ENCODE results near the gene IGFBP3. TPM values are rescaled to one million over a fixed set of nuclear protein-coding genes. Genes with fewer than 3 reads are reported as not detected.

Gene IGFBP3
- total RNA-seq, 2 experiments from 2014 or later: 0.82 to 1.3 TPM

DNA sequence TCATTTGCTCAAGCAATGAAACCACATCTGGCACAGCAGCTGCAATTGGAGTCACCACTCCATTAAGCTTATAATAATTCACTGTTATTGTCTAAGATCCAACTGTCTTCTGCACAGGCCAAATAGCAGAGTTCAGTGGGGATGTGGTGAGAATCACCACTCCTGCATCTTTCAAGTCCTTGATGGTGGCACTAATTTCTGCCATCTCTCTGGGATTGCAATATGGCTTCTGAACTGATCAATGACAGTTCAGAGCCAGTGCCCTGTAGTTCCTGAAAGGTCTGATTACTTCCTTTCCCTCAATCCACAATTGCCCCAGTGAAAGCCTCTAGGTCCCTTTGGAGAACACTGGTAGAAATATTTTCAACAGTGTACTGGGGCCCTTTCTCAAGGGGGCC, 26.4 kb downstream of the IGFBP3 start:
- ChIA-PET CTCF (no interaction called here), POLR2A (no interaction called here)

- CTCF ChIA-PET: no interaction called here
- POLR2A ChIA-PET: no interaction called here
These were observed 26.9 kb downstream of the IGFBP3 start for GRCh38 chr7:45893996-45894664.

GRCh38 chr7:45893374-45893995, 27.6 kb downstream of the IGFBP3 start:
- CTCF ChIA-PET: no interaction called here
- POLR2A ChIA-PET: no interaction called here

- ChIA-PET CTCF (no interaction called here), POLR2A (no interaction called here)
These were observed 28.6 kb downstream of the IGFBP3 start for GRCh38 chr7:45892407-45893035.

DNA sequence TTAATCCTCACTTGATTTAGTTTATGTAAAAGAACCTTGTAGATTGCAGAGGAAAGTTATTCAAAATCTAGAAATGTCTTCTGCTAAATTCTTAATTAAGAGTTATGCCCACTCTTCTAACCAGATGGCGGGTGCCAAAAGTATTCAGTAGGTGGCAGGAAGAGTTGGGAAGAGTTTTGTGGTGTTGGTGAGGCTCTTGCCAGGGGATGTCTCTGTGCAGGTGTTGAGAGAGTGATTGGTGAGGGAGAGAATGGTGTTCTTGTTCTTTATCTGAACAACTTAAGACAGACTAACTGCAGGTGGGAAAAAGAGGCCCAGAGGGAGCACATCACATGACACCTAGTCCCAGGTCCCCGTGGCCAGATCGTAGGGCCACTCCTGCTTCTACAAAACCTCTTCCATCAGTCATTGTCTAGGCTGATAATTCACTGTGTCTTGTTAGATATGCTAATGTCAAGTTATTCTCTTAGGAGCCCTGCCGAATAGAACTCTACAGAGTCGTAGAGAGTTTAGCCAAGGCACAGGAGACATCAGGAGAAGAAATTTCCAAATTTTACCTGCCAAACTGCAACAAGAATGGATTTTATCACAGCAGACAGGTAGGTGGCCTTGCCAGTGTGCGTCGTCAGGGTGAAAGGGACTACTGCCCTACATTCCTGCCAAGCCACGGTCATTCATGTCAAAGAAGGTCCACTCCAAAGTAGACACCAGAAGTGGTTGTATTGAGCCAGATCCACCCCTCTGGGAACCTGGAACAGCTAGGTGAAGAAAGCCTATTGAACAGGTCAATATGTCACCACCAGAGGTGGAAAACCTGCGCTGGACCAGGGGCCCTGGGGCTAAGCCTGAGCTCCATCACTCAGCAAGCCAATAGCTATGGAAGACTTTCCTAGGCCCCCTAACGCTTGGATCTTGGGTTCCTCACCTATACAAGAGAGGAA, 29.3 kb downstream of the IGFBP3 start:
- CTCF ChIA-PET: no interaction called here
- POLR2A ChIA-PET: no interaction called here

GRCh38 chr7:45890902-45891461, 30.1 kb downstream of the IGFBP3 start:
- POLR2A ChIA-PET: no interaction called here
- CTCF ChIA-PET: interaction anchor here (1.0 kb wide), 1 partner anchor 26 kb away, joined by 3 read pairs; no protein-coding TSS in a partner anchor

GRCh38 chr7:45890125-45890901, 30.8 kb downstream of the IGFBP3 start:
- CTCF ChIA-PET: interaction anchor here (1.0 kb wide), 1 partner anchor 27 kb away, joined by 3 read pairs; no protein-coding TSS in a partner anchor
- POLR2A ChIA-PET: no interaction called here

DNA sequence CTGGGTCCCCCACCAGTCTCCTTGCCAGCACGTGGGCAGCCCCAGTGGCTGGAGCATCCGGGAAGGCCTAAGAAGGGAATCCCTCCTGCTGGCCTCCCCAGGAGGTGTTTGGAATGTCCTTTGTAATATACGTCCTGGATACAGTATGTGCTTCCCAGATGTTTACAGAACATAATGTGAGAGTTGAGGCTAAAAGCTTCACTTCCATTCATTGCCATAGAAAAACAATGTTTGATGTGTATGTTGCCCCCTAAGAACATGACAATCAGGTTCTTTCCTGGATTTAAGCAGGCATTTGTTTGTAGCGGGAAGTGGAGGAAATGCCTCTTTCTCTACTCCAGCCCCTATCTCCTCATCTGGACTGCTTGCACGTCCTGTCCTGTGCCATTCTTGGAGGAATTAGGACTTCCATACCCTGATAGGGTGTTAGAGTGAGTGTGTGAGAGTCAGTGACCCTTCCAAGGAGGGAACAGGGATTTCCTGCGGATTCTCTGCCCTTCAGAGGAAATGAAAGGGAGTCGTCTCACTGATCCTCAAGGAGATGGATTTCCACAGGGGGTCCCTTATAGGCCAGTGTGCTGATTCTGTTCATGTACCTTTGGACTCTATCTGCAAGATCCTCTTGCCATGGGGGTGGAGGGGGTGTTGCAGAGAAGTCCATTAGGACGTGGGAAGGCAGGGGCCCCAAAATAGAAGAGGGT, 31.6 kb downstream of the IGFBP3 start:
- CTCF ChIA-PET: interaction anchor here (1.0 kb wide), 1 partner anchor 28 kb away, joined by 3 read pairs; no protein-coding TSS in a partner anchor
- POLR2A ChIA-PET: no interaction called here

DNA sequence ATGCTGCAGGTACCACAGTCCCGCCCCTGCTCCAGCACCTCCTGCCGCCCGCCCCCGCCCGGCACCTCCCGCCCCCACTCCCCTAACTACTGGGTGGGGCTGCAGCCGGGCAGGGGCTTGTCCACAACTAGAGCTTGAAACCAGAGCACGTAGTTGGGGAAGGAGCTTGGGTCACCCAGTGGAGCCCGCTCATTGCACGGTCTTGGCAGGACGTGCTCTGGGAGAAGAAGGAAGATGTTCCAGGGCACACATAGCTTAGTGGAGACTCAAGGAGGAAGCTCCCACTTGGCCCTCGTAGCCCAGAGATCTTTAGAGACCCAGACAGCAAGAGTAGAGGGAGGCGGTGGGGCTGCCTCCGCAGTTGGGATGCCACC, 32.1 kb downstream of the IGFBP3 start:
- POLR2A ChIA-PET: no interaction called here
- CTCF ChIA-PET: no interaction called here

DNA sequence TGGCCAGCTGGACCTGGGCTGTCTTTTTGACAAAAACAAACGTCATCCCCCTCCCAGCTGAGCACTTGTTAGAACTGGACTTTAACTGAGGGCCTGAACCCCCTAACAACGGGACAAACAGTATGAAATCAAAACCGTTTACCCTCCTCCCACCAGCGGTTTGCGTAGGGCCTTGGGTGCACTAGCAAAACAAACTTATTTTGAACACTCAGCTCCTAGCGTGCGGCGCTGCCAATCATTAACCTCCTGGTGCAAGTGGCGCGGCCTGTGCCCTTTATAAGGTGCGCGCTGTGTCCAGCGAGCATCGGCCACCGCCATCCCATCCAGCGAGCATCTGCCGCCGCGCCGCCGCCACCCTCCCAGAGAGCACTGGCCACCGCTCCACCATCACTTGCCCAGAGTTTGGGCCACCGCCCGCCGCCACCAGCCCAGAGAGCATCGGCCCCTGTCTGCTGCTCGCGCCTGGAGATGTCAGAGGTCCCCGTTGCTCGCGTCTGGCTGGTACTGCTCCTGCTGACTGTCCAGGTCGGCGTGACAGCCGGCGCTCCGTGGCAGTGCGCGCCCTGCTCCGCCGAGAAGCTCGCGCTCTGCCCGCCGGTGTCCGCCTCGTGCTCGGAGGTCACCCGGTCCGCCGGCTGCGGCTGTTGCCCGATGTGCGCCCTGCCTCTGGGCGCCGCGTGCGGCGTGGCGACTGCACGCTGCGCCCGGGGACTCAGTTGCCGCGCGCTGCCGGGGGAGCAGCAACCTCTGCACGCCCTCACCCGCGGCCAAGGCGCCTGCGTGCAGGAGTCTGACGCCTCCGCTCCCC, 32.7 kb downstream of the IGFBP3 start, which contains the start of gene IGFBP1:
IGFBP1 (plus strand) TSS at position 304 of the 808 bp plus-strand sequence; CDS start at position 469, 165 bp downstream.
- ChIA-PET POLR2A (no interaction called here), CTCF (no interaction called here)

- ChIA-PET CTCF (no interaction called here), POLR2A (no interaction called here)
These were observed 34.0 kb downstream of the IGFBP3 start for GRCh38 chr7:45886931-45887667.

- ChIA-PET CTCF (no interaction called here), POLR2A (no interaction called here)
These were observed 35.7 kb downstream of the IGFBP3 start for GRCh38 chr7:45885264-45885882.

DNA sequence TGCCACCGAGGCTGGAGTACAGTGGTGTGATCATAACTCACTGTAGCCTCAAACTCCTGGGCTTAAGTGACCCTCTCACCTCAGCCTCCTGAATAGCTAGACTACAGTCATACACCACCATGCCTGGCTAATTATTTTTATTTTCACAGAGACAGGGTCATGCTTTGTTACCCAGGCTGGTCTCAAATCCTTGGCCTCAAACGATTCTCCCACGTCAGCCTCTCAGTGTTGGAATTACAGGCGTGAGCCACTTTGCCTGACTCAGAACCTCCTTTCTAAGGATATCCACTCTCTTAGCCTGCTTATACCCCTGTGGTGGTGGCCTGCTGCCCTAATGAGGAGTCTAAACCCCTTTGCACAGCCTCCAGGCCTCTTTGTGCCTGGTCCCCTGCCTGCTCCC, 36.9 kb downstream of the IGFBP3 start:
- CTCF ChIA-PET: no interaction called here
- POLR2A ChIA-PET: no interaction called here

GRCh38 chr7:45882465-45882810, 38.6 kb downstream of the IGFBP3 start:
- POLR2A ChIA-PET: no interaction called here

GRCh38 chr7:45881759-45882464, 39.2 kb downstream of the IGFBP3 start:
- ChIA-PET CTCF (no interaction called here), POLR2A (no interaction called here)

More at GRCh38 chr7:45882465-45882810, 38.6 kb downstream of the IGFBP3 start:
- CTCF ChIA-PET: no interaction called here

DNA sequence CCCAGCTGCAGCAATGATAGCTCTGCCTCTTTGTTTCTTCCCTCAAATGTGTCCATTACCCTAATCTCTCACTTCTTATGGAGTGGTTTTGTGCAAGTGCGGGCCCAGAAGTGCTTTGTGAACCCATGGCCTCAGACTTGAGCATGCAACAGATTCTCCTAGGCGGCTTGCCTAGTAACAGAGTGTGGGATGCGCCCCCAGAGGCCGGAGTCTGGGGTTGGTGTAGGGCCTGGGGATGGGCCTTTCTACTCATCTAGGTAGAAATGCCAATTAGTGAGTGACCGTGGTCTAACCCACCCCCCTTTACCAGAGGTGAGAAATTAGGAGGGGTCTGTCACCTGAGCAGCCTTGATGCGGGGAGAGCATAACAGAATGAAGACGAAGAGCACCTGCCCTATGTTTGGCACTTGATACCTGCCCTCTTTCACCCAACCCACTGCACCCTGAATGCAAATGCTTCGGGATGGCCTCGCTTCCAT, 39.8 kb downstream of the IGFBP3 start:
- ChIA-PET CTCF (no interaction called here), POLR2A (no interaction called here)

Measured in activated CD8-positive, alpha-beta memory T cell treated with anti-CD3 and anti-CD28 coated beads for 36 hours (primary cell).